A375 (cell line): Measurements from ENCODE around the gene CD8B. TPM values are rescaled to one million over a fixed set of nuclear protein-coding genes. Genes with fewer than 3 reads are reported as not detected.

Experiments
- total RNA-seq: library from RNA; depleted of rRNA; stranded (reverse); fragments of >200 nt; shearing (Covaris generic); gene quantifications from 2 replicates; pipeline ENCODE4 v1.2.3, GENCODE V29; 2014; rRNA removed

Gene CD8B
- not detected in 2 replicates for total RNA-seq

GRCh38 chr2:86861628-86862379 lies at the start of gene CD8B:
Gene CD8B, minus strand, starts transcription at chr2:86861886. Its CDS starts 21 bp downstream, at chr2:86861865.

DNA sequence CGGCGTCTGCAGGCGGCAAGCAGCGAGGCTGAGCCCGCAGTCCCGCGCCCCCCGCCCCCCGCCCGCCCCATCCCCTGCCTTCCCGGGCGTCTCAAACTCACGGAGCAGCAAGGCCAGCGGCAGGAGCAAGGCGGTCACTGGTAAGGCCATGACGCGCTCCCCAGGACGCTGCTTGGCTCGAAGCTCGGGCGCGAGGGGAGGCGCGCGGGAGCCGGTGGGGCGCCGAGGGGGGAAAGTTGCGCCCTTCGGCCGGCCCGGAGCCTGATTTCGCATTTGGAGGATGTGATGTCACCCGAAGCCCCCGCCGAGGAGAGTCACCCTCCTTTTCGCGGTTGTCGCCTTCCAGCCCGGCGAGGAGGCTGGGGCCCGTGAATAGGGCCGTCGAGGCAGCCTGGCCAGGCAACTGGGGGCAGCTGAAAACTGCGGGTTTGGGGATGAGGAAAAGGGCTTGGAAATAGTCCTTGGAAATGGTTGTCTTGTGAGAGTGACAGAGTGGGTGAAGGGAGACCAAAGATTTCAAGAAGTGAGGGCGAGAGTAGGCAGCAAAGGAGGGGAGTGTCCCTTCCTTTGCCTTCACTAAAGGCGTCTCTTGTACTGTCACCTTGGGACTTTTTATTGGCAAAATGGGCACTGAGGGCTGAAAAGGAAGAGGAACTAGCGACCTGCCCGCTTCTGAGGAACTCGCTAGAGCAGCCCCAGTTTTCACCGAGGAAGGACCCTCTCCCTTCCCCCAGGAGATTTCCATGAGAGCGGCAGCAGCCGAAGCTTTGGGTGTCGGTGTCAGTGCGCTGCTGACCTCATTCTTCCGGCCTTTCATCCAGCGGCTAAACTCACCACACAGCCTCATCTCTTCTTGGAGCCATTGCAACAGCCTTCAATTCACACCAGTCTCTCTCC lies 70.8 kb downstream of the CD8B start, which contains the start of gene CD8A:
TSS of gene CD8A (minus strand) at position 238 of the 897 bp plus-strand sequence. CDS start at position 150, 88 bp downstream.

Other genes with a start within 250 kb of the CD8B start
- 13.8 and 17.5 TPM in 2 replicates for gene RNF103, start 238.0 kb downstream of the CD8B start, total RNA-seq
- gene RMND5A, start 141.6 kb downstream of the CD8B start, total RNA-seq = 30.4 and 30.8 TPM in 2 replicates
- gene CD8A, start 71.0 kb downstream of the CD8B start, total RNA-seq = 0.08 TPM in 1 of 2 replicates, not detected in the other
- gene RGPD1, start 80.2 kb upstream of the CD8B start, total RNA-seq = 1.4 and 4.1 TPM in 2 replicates
- gene PLGLB1, start 160.0 kb upstream of the CD8B start, total RNA-seq = 0.13 and 1.5 TPM in 2 replicates